ENCODE data around the gene PDXP.
A peak's percentile ranks its signal among the peaks of the same experiment; 100 is the strongest.

Gene PDXP

GRCh38 chr22:37674248-37674647 lies 15.7 kb downstream of the PDXP start:
- H3K4me1 ChIP-seq (ENCODE audit: control insufficient read depth in 1 of 2, insufficient read depth in 2 of 2, low read length in 2 of 2), result peaks cover 27 to 38% of the 10 kb centered on the region in 2 donors
- no peaks in the 10 kb centered on the region for H3K9me3 ChIP-seq (ENCODE audit: control insufficient read depth in 1 of 2, low read length in 2 of 2)
- H3K9ac ChIP-seq (ENCODE audit: low read depth in 1 of 2, low read length in 2 of 2), result no peak overlapping the region
- peak overlapping the region; percentile 32 for H3K27ac ChIP-seq (ENCODE audit: low read depth, low read length)
- H3K36me3 ChIP-seq (ENCODE audit: control insufficient read depth in 1 of 2, insufficient read depth in 2 of 2, low read length in 2 of 2), result no peaks in the 10 kb centered on the region
- no peaks in the 10 kb centered on the region for H3K27me3 ChIP-seq (ENCODE audit: control insufficient read depth in 1 of 2, insufficient read depth in 2 of 2, low read length in 2 of 2)
- H3K4me3 ChIP-seq (ENCODE audit: low read depth in 1 of 2, low read length in 2 of 2), result no peak overlapping the region

- H3K4me3 ChIP-seq (ENCODE audit: low read depth in 1 of 2, low read length in 2 of 2), result peak within 1 kb of the TSS; percentile 73
- H3K9ac ChIP-seq (ENCODE audit: low read depth in 1 of 2, low read length in 2 of 2), result peak within 1 kb of the TSS; percentile 72 to 74
- no peaks in the 10 kb centered on the region for H3K36me3 ChIP-seq (ENCODE audit: control insufficient read depth in 1 of 2, insufficient read depth in 2 of 2, low read length in 2 of 2)
- H3K27me3 ChIP-seq (ENCODE audit: control insufficient read depth in 1 of 2, insufficient read depth in 2 of 2, low read length in 2 of 2), result no peaks in the 10 kb centered on the region
- no peaks in the 10 kb centered on the region for H3K9me3 ChIP-seq (ENCODE audit: control insufficient read depth in 1 of 2, low read length in 2 of 2)
- H3K27ac ChIP-seq (ENCODE audit: low read depth, low read length), result peak within 1 kb of the TSS; percentile 89
- peaks cover 27 to 38% of the 10 kb centered on the region in 2 donors for H3K4me1 ChIP-seq (ENCODE audit: control insufficient read depth in 1 of 2, insufficient read depth in 2 of 2, low read length in 2 of 2)
These were observed 16.7 kb downstream of the PDXP start, which contains the start of gene LGALS1 for GRCh38 chr22:37674951-37675929. TSS of gene LGALS1 (plus strand) at chr22:37675636. CDS start at chr22:37675703, 67 bp downstream.

- H3K9me3 ChIP-seq (ENCODE audit: control insufficient read depth in 1 of 2, low read length in 2 of 2), result no peaks in the 10 kb centered on the region
- H3K36me3 ChIP-seq (ENCODE audit: control insufficient read depth in 1 of 2, insufficient read depth in 2 of 2, low read length in 2 of 2), result no peaks in the 10 kb centered on the region
- no peaks in the 10 kb centered on the region for H3K27me3 ChIP-seq (ENCODE audit: control insufficient read depth in 1 of 2, insufficient read depth in 2 of 2, low read length in 2 of 2)
- peak overlapping the region; percentile 72 to 73 for H3K9ac ChIP-seq (ENCODE audit: low read depth in 1 of 2, low read length in 2 of 2)
- peak overlapping the region; percentile 89 for H3K27ac ChIP-seq (ENCODE audit: low read depth, low read length)
- H3K4me1 ChIP-seq (ENCODE audit: control insufficient read depth in 1 of 2, insufficient read depth in 2 of 2, low read length in 2 of 2), result peaks cover 31 to 46% of the 10 kb centered on the region in 2 donors
- peak overlapping the region; percentile 73 for H3K4me3 ChIP-seq (ENCODE audit: low read depth in 1 of 2, low read length in 2 of 2)
These were observed 17.6 kb downstream of the PDXP start for GRCh38 chr22:37675930-37676735.

GRCh38 chr22:37676736-37677492 lies 18.4 kb downstream of the PDXP start:
- no peaks in the 10 kb centered on the region for H3K27me3 ChIP-seq (ENCODE audit: control insufficient read depth in 1 of 2, insufficient read depth in 2 of 2, low read length in 2 of 2)
- no peaks in the 10 kb centered on the region for H3K9me3 ChIP-seq (ENCODE audit: control insufficient read depth in 1 of 2, low read length in 2 of 2)
- H3K4me1 ChIP-seq (ENCODE audit: control insufficient read depth in 1 of 2, insufficient read depth in 2 of 2, low read length in 2 of 2), result peaks cover 39 to 54% of the 10 kb centered on the region in 2 donors
- H3K36me3 ChIP-seq (ENCODE audit: control insufficient read depth in 1 of 2, insufficient read depth in 2 of 2, low read length in 2 of 2), result no peaks in the 10 kb centered on the region
- peak overlapping the region; percentile 72 to 73 for H3K9ac ChIP-seq (ENCODE audit: low read depth in 1 of 2, low read length in 2 of 2)
- peak overlapping the region; percentile 89 for H3K27ac ChIP-seq (ENCODE audit: low read depth, low read length)
- H3K4me3 ChIP-seq (ENCODE audit: low read depth in 1 of 2, low read length in 2 of 2), result peak overlapping the region; percentile 73

- H3K36me3 ChIP-seq (ENCODE audit: control insufficient read depth in 1 of 2, insufficient read depth in 2 of 2, low read length in 2 of 2), result no peaks in the 10 kb centered on the region
- H3K27ac ChIP-seq (ENCODE audit: low read depth, low read length), result peak overlapping the region; percentile 89
- peak overlapping the region; percentile 73 for H3K4me3 ChIP-seq (ENCODE audit: low read depth in 1 of 2, low read length in 2 of 2)
- H3K9ac ChIP-seq (ENCODE audit: low read depth in 1 of 2, low read length in 2 of 2), result peak overlapping the region in 1 of 2 donors; percentile 72
- peaks cover 35 to 50% of the 10 kb centered on the region in 2 donors for H3K4me1 ChIP-seq (ENCODE audit: control insufficient read depth in 1 of 2, insufficient read depth in 2 of 2, low read length in 2 of 2)
- no peaks in the 10 kb centered on the region for H3K27me3 ChIP-seq (ENCODE audit: control insufficient read depth in 1 of 2, insufficient read depth in 2 of 2, low read length in 2 of 2)
- H3K9me3 ChIP-seq (ENCODE audit: control insufficient read depth in 1 of 2, low read length in 2 of 2), result no peaks in the 10 kb centered on the region
These were observed 19.0 kb downstream of the PDXP start for GRCh38 chr22:37677493-37677974.

DNA sequence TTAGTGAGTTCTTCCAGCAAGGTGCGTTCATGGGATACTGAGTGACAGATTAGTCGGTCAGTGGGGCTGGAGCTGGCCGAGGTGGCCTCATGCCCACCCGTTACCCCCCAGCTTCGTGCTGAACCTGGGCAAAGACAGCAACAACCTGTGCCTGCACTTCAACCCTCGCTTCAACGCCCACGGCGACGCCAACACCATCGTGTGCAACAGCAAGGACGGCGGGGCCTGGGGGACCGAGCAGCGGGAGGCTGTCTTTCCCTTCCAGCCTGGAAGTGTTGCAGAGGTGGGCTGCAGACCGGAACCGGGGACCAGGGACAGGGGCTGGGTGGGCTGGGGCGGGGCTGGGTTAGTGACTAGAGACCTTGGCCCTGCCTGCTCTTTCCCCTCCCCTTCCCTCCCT lies 19.8 kb downstream of the PDXP start:
- Histone ChIP-seq H3K27me3 (ENCODE audit: control insufficient read depth in 1 of 2, insufficient read depth in 2 of 2, low read length in 2 of 2) (no peaks in the 10 kb centered on the region), H3K9ac (ENCODE audit: low read depth in 1 of 2, low read length in 2 of 2) (no peak overlapping the region), H3K36me3 (ENCODE audit: control insufficient read depth in 1 of 2, insufficient read depth in 2 of 2, low read length in 2 of 2) (no peaks in the 10 kb centered on the region), H3K4me1 (ENCODE audit: control insufficient read depth in 1 of 2, insufficient read depth in 2 of 2, low read length in 2 of 2) (peaks cover 28 to 43% of the 10 kb centered on the region in 2 donors), H3K9me3 (ENCODE audit: control insufficient read depth in 1 of 2, low read length in 2 of 2) (no peaks in the 10 kb centered on the region), H3K4me3 (ENCODE audit: low read depth in 1 of 2, low read length in 2 of 2) (no peak overlapping the region), H3K27ac (ENCODE audit: low read depth, low read length) (no peak overlapping the region)

DNA sequence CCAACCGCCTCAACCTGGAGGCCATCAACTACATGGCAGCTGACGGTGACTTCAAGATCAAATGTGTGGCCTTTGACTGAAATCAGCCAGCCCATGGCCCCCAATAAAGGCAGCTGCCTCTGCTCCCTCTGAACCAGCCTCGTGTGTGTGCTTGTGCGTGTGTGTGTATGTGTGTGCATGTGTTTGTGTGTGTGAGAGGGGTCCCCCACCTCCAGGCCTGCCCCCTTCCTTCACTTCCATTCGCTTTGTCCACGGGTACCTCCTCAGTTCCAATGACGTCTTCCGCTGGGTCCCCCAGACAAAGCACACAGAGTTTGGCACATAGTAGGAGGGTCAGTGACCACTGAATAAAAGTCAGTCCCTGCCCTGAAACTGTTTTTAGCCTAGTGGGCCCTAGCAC lies 21.1 kb downstream of the PDXP start:
- no peaks in the 10 kb centered on the region for H3K27me3 ChIP-seq (ENCODE audit: control insufficient read depth in 1 of 2, insufficient read depth in 2 of 2, low read length in 2 of 2)
- no peak overlapping the region for H3K27ac ChIP-seq (ENCODE audit: low read depth, low read length)
- H3K4me3 ChIP-seq (ENCODE audit: low read depth in 1 of 2, low read length in 2 of 2), result no peak overlapping the region
- no peaks in the 10 kb centered on the region for H3K36me3 ChIP-seq (ENCODE audit: control insufficient read depth in 1 of 2, insufficient read depth in 2 of 2, low read length in 2 of 2)
- no peaks in the 10 kb centered on the region for H3K9me3 ChIP-seq (ENCODE audit: control insufficient read depth in 1 of 2, low read length in 2 of 2)
- peaks cover 28 to 36% of the 10 kb centered on the region in 2 donors for H3K4me1 ChIP-seq (ENCODE audit: control insufficient read depth in 1 of 2, insufficient read depth in 2 of 2, low read length in 2 of 2)
- no peak overlapping the region for H3K9ac ChIP-seq (ENCODE audit: low read depth in 1 of 2, low read length in 2 of 2)

- Histone ChIP-seq H3K4me1 (ENCODE audit: control insufficient read depth in 1 of 2, insufficient read depth in 2 of 2, low read length in 2 of 2) (peaks cover 24 to 34% of the 10 kb centered on the region in 2 donors), H3K27me3 (ENCODE audit: control insufficient read depth in 1 of 2, insufficient read depth in 2 of 2, low read length in 2 of 2) (no peaks in the 10 kb centered on the region), H3K4me3 (ENCODE audit: low read depth in 1 of 2, low read length in 2 of 2) (no peak overlapping the region), H3K9me3 (ENCODE audit: control insufficient read depth in 1 of 2, low read length in 2 of 2) (no peaks in the 10 kb centered on the region), H3K27ac (ENCODE audit: low read depth, low read length) (no peak overlapping the region), H3K36me3 (ENCODE audit: control insufficient read depth in 1 of 2, insufficient read depth in 2 of 2, low read length in 2 of 2) (no peaks in the 10 kb centered on the region), H3K9ac (ENCODE audit: low read depth in 1 of 2, low read length in 2 of 2) (no peak overlapping the region)
These were observed 21.8 kb downstream of the PDXP start for GRCh38 chr22:37680191-37680851.

DNA sequence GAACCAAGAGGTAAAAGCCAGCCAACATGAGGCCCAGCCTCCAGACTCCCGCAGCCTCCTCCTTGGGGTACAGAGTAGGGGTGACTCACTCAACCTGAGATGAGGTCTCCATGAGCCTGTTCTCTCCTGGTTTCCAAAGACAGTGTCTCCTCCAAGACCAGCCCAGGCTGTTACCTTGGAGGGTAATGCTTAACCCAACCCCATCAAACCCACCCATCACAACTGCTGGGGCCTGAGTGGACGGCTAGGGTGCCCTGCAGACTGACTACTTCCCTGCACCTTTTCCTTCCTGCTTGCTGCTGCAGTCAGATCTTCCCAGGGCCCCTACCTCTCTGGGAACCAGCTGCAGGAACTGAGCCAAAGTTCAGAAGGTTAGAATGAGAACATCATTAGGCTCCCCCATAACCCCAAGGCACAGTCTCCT lies 22.5 kb downstream of the PDXP start:
- no peaks in the 10 kb centered on the region for H3K9me3 ChIP-seq (ENCODE audit: control insufficient read depth in 1 of 2, low read length in 2 of 2)
- H3K27ac ChIP-seq (ENCODE audit: low read depth, low read length), result no peak overlapping the region
- H3K4me1 ChIP-seq (ENCODE audit: control insufficient read depth in 1 of 2, insufficient read depth in 2 of 2, low read length in 2 of 2), result peaks cover 25 to 34% of the 10 kb centered on the region in 2 donors
- H3K9ac ChIP-seq (ENCODE audit: low read depth in 1 of 2, low read length in 2 of 2), result peak overlapping the region in 1 of 2 donors; percentile 2
- no peaks in the 10 kb centered on the region for H3K27me3 ChIP-seq (ENCODE audit: control insufficient read depth in 1 of 2, insufficient read depth in 2 of 2, low read length in 2 of 2)
- H3K4me3 ChIP-seq (ENCODE audit: low read depth in 1 of 2, low read length in 2 of 2), result no peak overlapping the region
- no peaks in the 10 kb centered on the region for H3K36me3 ChIP-seq (ENCODE audit: control insufficient read depth in 1 of 2, insufficient read depth in 2 of 2, low read length in 2 of 2)

Measured in duodenal mucosa (tissue), 2 donors.